PC-3 (cell line): ENCODE data around the gene PES1.

Experiments
- EZH2 ChIP-seq: fragments of 300-600 bp; sonication (generic); IDR thresholded peaks from one replicate; pipeline ENCODE4 v1.6.1; 2017; ENCODE audit warnings: antibody characterized with exemption, mild to moderate bottlenecking, low read length; ENCODE audit not compliant: unreplicated experiment
- EZH2phosphoT487 ChIP-seq: fragments of 300-600 bp; sonication (generic); IDR thresholded peaks from 2 replicates; pipeline ENCODE4 v1.6.1; 2018; ENCODE audit warnings: mild to moderate bottlenecking, antibody characterized with exemption, low read length, borderline replicate concordance
- TF ChIP-seq, protein P1 (sequence below): fragments of 300-600 bp; sonication (generic); conservative IDR thresholded peaks from 2 replicates; pipeline ENCODE4 v1.5.1; 2017; ENCODE audit warnings: antibody characterized with exemption, low read depth, mild to moderate bottlenecking, low read length

DNA sequence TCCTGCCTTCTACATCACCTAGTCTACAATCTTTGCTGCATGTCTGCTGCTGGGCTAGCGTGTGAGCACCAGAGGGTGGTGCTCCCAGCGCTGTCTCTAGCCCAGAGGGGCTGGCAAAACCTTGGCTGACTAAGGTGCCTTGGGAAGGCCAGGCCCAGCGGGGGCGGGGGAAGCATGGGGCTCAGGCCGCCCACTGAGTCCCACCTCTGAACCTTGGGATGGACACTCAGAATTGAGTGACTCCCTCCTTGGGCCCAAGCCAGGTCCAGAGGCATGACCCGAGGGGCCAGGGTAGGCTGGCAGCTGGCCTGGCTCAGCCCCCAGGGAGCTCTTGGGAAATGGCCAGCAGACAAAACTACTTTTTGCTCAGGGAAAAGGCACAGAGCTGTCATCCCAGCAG lies 9.7 kb downstream of the PES1 start:
- TF ChIP-seq, protein P1, sequence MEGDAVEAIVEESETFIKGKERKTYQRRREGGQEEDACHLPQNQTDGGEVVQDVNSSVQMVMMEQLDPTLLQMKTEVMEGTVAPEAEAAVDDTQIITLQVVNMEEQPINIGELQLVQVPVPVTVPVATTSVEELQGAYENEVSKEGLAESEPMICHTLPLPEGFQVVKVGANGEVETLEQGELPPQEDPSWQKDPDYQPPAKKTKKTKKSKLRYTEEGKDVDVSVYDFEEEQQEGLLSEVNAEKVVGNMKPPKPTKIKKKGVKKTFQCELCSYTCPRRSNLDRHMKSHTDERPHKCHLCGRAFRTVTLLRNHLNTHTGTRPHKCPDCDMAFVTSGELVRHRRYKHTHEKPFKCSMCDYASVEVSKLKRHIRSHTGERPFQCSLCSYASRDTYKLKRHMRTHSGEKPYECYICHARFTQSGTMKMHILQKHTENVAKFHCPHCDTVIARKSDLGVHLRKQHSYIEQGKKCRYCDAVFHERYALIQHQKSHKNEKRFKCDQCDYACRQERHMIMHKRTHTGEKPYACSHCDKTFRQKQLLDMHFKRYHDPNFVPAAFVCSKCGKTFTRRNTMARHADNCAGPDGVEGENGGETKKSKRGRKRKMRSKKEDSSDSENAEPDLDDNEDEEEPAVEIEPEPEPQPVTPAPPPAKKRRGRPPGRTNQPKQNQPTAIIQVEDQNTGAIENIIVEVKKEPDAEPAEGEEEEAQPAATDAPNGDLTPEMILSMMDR, result no peak
- no peak for TF ChIP-seq EZH2
- TF ChIP-seq EZH2phosphoT487, result no peak
